LoVo (cell line): Measurements from ENCODE around the gene NCAM2.

Experiments
- DNase-seq: peaks from one replicate; pipeline ENCODE4 v3.0.0-alpha.2; 2016; ENCODE audit warnings: low spot score

The NCAM2 gene

GRCh38 chr21:21028275-21028820 lies 30.1 kb downstream of the NCAM2 start:
- DNase-seq = no peak

- no peak for DNase-seq
These were observed 31.0 kb downstream of the NCAM2 start for GRCh38 chr21:21029164-21029563.

- no peak for DNase-seq
These were observed 32.1 kb downstream of the NCAM2 start for GRCh38 chr21:21030311-21030710.

- DNase-seq = no peak
These were observed 35.8 kb downstream of the NCAM2 start for GRCh38 chr21:21034036-21034435.

- no peak for DNase-seq
These were observed 41.5 kb downstream of the NCAM2 start for GRCh38 chr21:21039624-21040170.

GRCh38 chr21:21045518-21045917 lies 47.3 kb downstream of the NCAM2 start:
- no peak for DNase-seq

- DNase-seq = no peak
These were observed 47.9 kb downstream of the NCAM2 start for GRCh38 chr21:21046063-21046462.

GRCh38 chr21:21051109-21052055 lies 53.2 kb downstream of the NCAM2 start:
- no peak for DNase-seq

GRCh38 chr21:21052672-21053071 lies 54.5 kb downstream of the NCAM2 start:
- no peak for DNase-seq

GRCh38 chr21:21057349-21058062 lies 59.3 kb downstream of the NCAM2 start:
- DNase-seq = no peak

- DNase-seq = no peak
These were observed 65.6 kb downstream of the NCAM2 start for GRCh38 chr21:21063828-21064227.

- no peak for DNase-seq
These were observed 66.1 kb downstream of the NCAM2 start for GRCh38 chr21:21064353-21064752.

GRCh38 chr21:21067375-21067774 lies 69.2 kb downstream of the NCAM2 start:
- DNase-seq = no peak

- DNase-seq = no peak
These were observed 76.1 kb downstream of the NCAM2 start for GRCh38 chr21:21074305-21074704.

- DNase-seq = no peak
These were observed 77.8 kb downstream of the NCAM2 start for GRCh38 chr21:21076051-21076450.

- no peak for DNase-seq
These were observed 78.3 kb downstream of the NCAM2 start for GRCh38 chr21:21076491-21076890.

- DNase-seq = no peak
These were observed 81.4 kb downstream of the NCAM2 start for GRCh38 chr21:21079646-21080045.

- DNase-seq = no peak
These were observed 86.0 kb downstream of the NCAM2 start for GRCh38 chr21:21084179-21084578.

GRCh38 chr21:21085206-21085605 lies 87.0 kb downstream of the NCAM2 start:
- no peak for DNase-seq

GRCh38 chr21:21096956-21097355 lies 98.7 kb downstream of the NCAM2 start:
- DNase-seq = no peak

- no peak for DNase-seq
These were observed 99.3 kb downstream of the NCAM2 start for GRCh38 chr21:21097466-21097865.

GRCh38 chr21:21101911-21102310 lies 103.7 kb downstream of the NCAM2 start:
- DNase-seq = peak; percentile 5

GRCh38 chr21:21102896-21103295 lies 104.7 kb downstream of the NCAM2 start:
- DNase-seq = no peak
